ENCODE measurements around the gene CLSTN2. TPM values are rescaled to one million over a fixed set of nuclear protein-coding genes. Genes with fewer than 3 reads are reported as not detected.

The CLSTN2 gene
- total and polyA plus RNA-seq, 4 donors = 0.09 to 2.2 (median 0.55) TPM

DNA sequence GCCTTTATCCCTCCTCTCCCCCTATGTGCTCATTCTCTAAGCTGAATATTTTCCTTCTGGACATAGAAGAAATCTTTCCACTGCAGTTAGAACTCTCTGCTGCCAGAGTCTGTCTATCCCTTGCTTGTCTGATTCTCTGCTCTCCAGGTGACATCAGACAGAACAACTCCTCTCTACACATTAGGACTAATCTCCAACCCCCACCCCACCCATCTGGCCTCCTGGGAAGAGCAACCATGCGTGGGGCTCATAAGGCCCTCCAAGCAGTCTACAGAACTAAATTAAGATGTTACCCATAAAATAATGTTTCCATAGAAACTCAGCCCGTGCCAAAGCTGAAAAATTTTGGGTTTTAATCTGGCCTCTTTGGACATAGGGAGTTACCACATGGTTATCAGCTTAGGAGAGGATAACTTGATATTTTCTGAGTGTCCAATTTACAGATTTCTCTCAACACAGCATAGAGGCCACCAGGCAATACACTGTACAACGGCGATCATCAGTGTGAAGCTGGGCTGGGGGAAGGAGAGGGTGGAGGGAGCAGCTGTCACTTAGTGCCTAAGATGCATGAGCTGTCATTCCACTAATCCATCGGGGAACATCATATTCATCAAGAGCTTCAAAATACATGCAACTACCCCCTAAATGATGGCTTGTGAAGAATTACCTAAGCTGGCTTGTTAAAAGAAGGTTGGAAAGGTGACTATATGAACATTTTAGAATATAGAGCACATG lies 199.4 kb downstream of the CLSTN2 start:
- Histone ChIP-seq H3K9ac (ENCODE audit: low read depth in 1 of 2, low read length in 2 of 2) (no peak overlapping the region), H3K9me3 (ENCODE audit: control insufficient read depth in 4 of 4, low read length in 3 of 4) (no peaks in the 10 kb centered on the region), H3K27ac (ENCODE audit: low read depth in 1 of 2, low read length in 2 of 2) (no peak overlapping the region), H3K4me1 (ENCODE audit: control insufficient read depth in 4 of 4, insufficient read depth in 4 of 4, low read length in 3 of 4) (no peaks in the 10 kb centered on the region), H3K4me3 (ENCODE audit: low read depth in 1 of 3, low read length in 3 of 3) (no peak overlapping the region), H3K27me3 (ENCODE audit: control insufficient read depth in 4 of 4, insufficient read depth in 4 of 4, low read length in 3 of 4) (no peaks in the 10 kb centered on the region), H3K36me3 (ENCODE audit: control insufficient read depth in 4 of 4, insufficient read depth in 3 of 4, low read depth in 1 of 4, low read length in 3 of 4) (no peaks in the 10 kb centered on the region)
- TF ChIP-seq MAX (IDR thresholded peaks at IDR 0.05) (no peak), SP1 (IDR thresholded peaks at IDR 0.05) (no peak), TAF1 (conservative IDR thresholded peaks at IDR 0.05) (no peak), EGR1 (IDR thresholded peaks at IDR 0.05; ENCODE audit: low read depth in 2 of 2) (no peak), FOXA1 (IDR thresholded peaks at IDR 0.05) (no peak), HNF4A (conservative IDR thresholded peaks at IDR 0.05) (no peak), GABPA (IDR thresholded peaks at IDR 0.05 in 1 of 2, conservative IDR thresholded peaks at IDR 0.05 in 1 of 2) (no peak), RAD21 (IDR thresholded peaks at IDR 0.05) (no peak), HNF4G (IDR thresholded peaks at IDR 0.05) (no peak), NR2F2 (IDR thresholded peaks at IDR 0.05) (no peak), YY1 (IDR thresholded peaks at IDR 0.05) (no peak)
- TF ChIP-seq, protein P1, sequence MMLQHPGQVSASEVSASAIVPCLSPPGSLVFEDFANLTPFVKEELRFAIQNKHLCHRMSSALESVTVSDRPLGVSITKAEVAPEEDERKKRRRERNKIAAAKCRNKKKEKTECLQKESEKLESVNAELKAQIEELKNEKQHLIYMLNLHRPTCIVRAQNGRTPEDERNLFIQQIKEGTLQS (IDR thresholded peaks at IDR 0.05) = no peak
- TF ChIP-seq, protein P2, sequence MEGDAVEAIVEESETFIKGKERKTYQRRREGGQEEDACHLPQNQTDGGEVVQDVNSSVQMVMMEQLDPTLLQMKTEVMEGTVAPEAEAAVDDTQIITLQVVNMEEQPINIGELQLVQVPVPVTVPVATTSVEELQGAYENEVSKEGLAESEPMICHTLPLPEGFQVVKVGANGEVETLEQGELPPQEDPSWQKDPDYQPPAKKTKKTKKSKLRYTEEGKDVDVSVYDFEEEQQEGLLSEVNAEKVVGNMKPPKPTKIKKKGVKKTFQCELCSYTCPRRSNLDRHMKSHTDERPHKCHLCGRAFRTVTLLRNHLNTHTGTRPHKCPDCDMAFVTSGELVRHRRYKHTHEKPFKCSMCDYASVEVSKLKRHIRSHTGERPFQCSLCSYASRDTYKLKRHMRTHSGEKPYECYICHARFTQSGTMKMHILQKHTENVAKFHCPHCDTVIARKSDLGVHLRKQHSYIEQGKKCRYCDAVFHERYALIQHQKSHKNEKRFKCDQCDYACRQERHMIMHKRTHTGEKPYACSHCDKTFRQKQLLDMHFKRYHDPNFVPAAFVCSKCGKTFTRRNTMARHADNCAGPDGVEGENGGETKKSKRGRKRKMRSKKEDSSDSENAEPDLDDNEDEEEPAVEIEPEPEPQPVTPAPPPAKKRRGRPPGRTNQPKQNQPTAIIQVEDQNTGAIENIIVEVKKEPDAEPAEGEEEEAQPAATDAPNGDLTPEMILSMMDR (IDR thresholded peaks at IDR 0.05; ENCODE audit: low read depth, low read length, missing input control) = no peak
- TF ChIP-seq, protein P3, sequence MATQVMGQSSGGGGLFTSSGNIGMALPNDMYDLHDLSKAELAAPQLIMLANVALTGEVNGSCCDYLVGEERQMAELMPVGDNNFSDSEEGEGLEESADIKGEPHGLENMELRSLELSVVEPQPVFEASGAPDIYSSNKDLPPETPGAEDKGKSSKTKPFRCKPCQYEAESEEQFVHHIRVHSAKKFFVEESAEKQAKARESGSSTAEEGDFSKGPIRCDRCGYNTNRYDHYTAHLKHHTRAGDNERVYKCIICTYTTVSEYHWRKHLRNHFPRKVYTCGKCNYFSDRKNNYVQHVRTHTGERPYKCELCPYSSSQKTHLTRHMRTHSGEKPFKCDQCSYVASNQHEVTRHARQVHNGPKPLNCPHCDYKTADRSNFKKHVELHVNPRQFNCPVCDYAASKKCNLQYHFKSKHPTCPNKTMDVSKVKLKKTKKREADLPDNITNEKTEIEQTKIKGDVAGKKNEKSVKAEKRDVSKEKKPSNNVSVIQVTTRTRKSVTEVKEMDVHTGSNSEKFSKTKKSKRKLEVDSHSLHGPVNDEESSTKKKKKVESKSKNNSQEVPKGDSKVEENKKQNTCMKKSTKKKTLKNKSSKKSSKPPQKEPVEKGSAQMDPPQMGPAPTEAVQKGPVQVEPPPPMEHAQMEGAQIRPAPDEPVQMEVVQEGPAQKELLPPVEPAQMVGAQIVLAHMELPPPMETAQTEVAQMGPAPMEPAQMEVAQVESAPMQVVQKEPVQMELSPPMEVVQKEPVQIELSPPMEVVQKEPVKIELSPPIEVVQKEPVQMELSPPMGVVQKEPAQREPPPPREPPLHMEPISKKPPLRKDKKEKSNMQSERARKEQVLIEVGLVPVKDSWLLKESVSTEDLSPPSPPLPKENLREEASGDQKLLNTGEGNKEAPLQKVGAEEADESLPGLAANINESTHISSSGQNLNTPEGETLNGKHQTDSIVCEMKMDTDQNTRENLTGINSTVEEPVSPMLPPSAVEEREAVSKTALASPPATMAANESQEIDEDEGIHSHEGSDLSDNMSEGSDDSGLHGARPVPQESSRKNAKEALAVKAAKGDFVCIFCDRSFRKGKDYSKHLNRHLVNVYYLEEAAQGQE (IDR thresholded peaks at IDR 0.05) = no peak
- no peak for DNase-seq (ENCODE audit: low spot score)
- WGBS = 78% methylated on average over 5 of the region's 5 CpGs

DNA sequence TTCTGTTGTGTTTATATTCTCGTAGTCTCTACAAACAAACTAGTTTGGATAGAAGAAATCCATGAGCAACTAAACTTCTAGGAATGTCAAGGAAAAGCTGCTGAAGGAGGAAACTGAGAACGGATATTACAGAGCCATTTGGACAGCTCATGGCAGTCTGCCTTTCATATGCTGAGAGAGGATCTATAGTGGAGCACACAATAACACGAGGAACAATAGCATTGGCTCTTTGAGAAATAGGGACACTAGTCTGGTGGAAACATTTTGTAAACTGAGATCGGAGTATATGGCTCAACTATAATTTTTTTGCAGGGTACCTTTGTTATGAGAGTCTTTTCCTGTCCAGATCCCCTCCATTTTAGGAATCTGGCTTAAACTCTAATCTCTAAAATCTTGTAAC lies 200.5 kb downstream of the CLSTN2 start:
- no peaks in the 10 kb centered on the region for H3K36me3 ChIP-seq (ENCODE audit: control insufficient read depth in 4 of 4, insufficient read depth in 3 of 4, low read depth in 1 of 4, low read length in 3 of 4)
- H3K9me3 ChIP-seq (ENCODE audit: control insufficient read depth in 4 of 4, low read length in 3 of 4) = no peaks in the 10 kb centered on the region
- H3K9ac ChIP-seq (ENCODE audit: low read depth in 1 of 2, low read length in 2 of 2) = no peak overlapping the region
- H3K4me1 ChIP-seq (ENCODE audit: control insufficient read depth in 4 of 4, insufficient read depth in 4 of 4, low read length in 3 of 4) = no peaks in the 10 kb centered on the region
- no peak overlapping the region for H3K27ac ChIP-seq (ENCODE audit: low read depth in 1 of 2, low read length in 2 of 2)
- H3K27me3 ChIP-seq (ENCODE audit: control insufficient read depth in 4 of 4, insufficient read depth in 4 of 4, low read length in 3 of 4) = peaks cover 0 to 3% (median 0%) of the 10 kb centered on the region in 4 donors
- DNase-seq (ENCODE audit: low spot score) = no peak
- no peak for TF ChIP-seq JUND (IDR thresholded peaks at IDR 0.05)
- no peak for TF ChIP-seq FOXA2 (IDR thresholded peaks at IDR 0.05)
- no peak for TF ChIP-seq YY1 (IDR thresholded peaks at IDR 0.05)
- TF ChIP-seq, protein P3 (IDR thresholded peaks at IDR 0.05) = no peak
- TF ChIP-seq FOXA1 (IDR thresholded peaks at IDR 0.05) = no peak
- no peak for TF ChIP-seq GABPA (IDR thresholded peaks at IDR 0.05 in 1 of 2, conservative IDR thresholded peaks at IDR 0.05 in 1 of 2)
- TF ChIP-seq NR2F2 (IDR thresholded peaks at IDR 0.05) = no peak
- TF ChIP-seq RXRA (IDR thresholded peaks at IDR 0.05) = no peak
- TF ChIP-seq, protein P2 (IDR thresholded peaks at IDR 0.05; ENCODE audit: low read depth, low read length, missing input control) = no peak
- H3K4me3 ChIP-seq (ENCODE audit: low read depth in 1 of 3, low read length in 3 of 3) = no peak overlapping the region
- 61% methylated on average over 4 of the region's 4 CpGs for WGBS
